Measurements from ENCODE around the gene VTN.
A peak's percentile ranks its signal among the peaks of the same experiment; 100 is the strongest.

The VTN gene

GRCh38 chr17:28395426-28395825, 25.3 kb upstream of the VTN start:
- no peak for DNase-seq

- DNase-seq = no peak
Measured at GRCh38 chr17:28394337-28395116, 24.4 kb upstream of the VTN start.

GRCh38 chr17:28392491-28392890, 22.4 kb upstream of the VTN start:
- DNase-seq = no peak

- DNase-seq = no peak
Measured at GRCh38 chr17:28391401-28391800, 21.3 kb upstream of the VTN start.

- DNase-seq = no peak
Measured at GRCh38 chr17:28390984-28391383, 20.9 kb upstream of the VTN start.

GRCh38 chr17:28390563-28390962, 20.5 kb upstream of the VTN start:
- no peak for DNase-seq

- DNase-seq = no peak
Measured at GRCh38 chr17:28390141-28390540, 20.0 kb upstream of the VTN start.

GRCh38 chr17:28388106-28388505, 18.0 kb upstream of the VTN start:
- DNase-seq = no peak

GRCh38 chr17:28386391-28386790, 16.3 kb upstream of the VTN start:
- DNase-seq = no peak

- DNase-seq = no peak
Measured at GRCh38 chr17:28385406-28385805, 15.3 kb upstream of the VTN start.

GRCh38 chr17:28385037-28385400, 14.9 kb upstream of the VTN start:
- DNase-seq = no peak

GRCh38 chr17:28384281-28385036, 14.4 kb upstream of the VTN start:
- DNase-seq = peak; percentile 42 to 56

- no peak for DNase-seq
Measured at GRCh38 chr17:28381141-28381825, 11.2 kb upstream of the VTN start.

- DNase-seq = no peak
Measured at GRCh38 chr17:28379814-28380801, 10.0 kb upstream of the VTN start.

GRCh38 chr17:28372945-28373274, 2.8 kb upstream of the VTN start:
- no peak for DNase-seq

GRCh38 chr17:28372203-28372944, 2.3 kb upstream of the VTN start:
- DNase-seq = no peak

GRCh38 chr17:28371245-28372202, 1.4 kb upstream of the VTN start, which contains the start of gene SARM1:
TSS of gene SARM1 (plus strand) at chr17:28371694. CDS start at chr17:28372033, 339 bp downstream.
- DNase-seq = peak; percentile 89 to 91

- no peak for DNase-seq
Measured at GRCh38 chr17:28370744-28371103, 617 bp upstream of the VTN start.

GRCh38 chr17:28369684-28370034, 448 bp downstream of the VTN start:
- DNase-seq = no peak

- no peak for DNase-seq
Measured at GRCh38 chr17:28368915-28369683, 1.0 kb downstream of the VTN start.

Measured in CD4-positive, alpha-beta T cell treated with Interleukin-4 for 1 hour (primary cell).